ENCODE results near the gene SVIL.
"Not testable (repeated sequence)": the region's sequence is repeated elsewhere in the genome, so short reads cannot be mapped to it uniquely, and the experiment has no call there.

The SVIL gene

GRCh38 chr10:29583674-29584073 is 51.1 kb downstream of the SVIL start:
- H3K27me3 ChIP-seq (ENCODE audit: control insufficient read depth in 2 of 2, insufficient read depth in 2 of 2, low read length in 2 of 2): no peaks in the 10 kb centered on the region
- no peaks in the 10 kb centered on the region for H3K9me3 ChIP-seq (ENCODE audit: control insufficient read depth in 2 of 2, low read length in 2 of 2)
- H3K4me1 ChIP-seq (ENCODE audit: control insufficient read depth in 2 of 2, insufficient read depth in 2 of 2, low read length in 2 of 2): no peaks in the 10 kb centered on the region
- no peak overlapping the region for H3K9ac ChIP-seq (ENCODE audit: low read depth in 1 of 2, low read length in 2 of 2)
- no peak overlapping the region for H3K4me3 ChIP-seq (ENCODE audit: low read length in 2 of 2)
- H3K27ac ChIP-seq (ENCODE audit: low read depth in 2 of 2, low read length in 2 of 2): no peak overlapping the region
- peaks cover 0 to 2% of the 10 kb centered on the region in 2 donors for H3K36me3 ChIP-seq (ENCODE audit: control insufficient read depth in 2 of 2, insufficient read depth in 2 of 2, low read length in 2 of 2)

- H3K9ac ChIP-seq (ENCODE audit: low read depth in 1 of 2, low read length in 2 of 2); H3K27ac ChIP-seq (ENCODE audit: low read depth in 2 of 2, low read length in 2 of 2); H3K27me3 ChIP-seq (ENCODE audit: control insufficient read depth in 2 of 2, insufficient read depth in 2 of 2, low read length in 2 of 2); H3K4me3 ChIP-seq (ENCODE audit: low read length in 2 of 2); H3K4me1 ChIP-seq (ENCODE audit: control insufficient read depth in 2 of 2, insufficient read depth in 2 of 2, low read length in 2 of 2); H3K36me3 ChIP-seq (ENCODE audit: control insufficient read depth in 2 of 2, insufficient read depth in 2 of 2, low read length in 2 of 2); H3K9me3 ChIP-seq (ENCODE audit: control insufficient read depth in 2 of 2, low read length in 2 of 2): not testable (repeated sequence)
Measured at GRCh38 chr10:29582769-29583168, 52.0 kb downstream of the SVIL start.

GRCh38 chr10:29579455-29579970 is 55.3 kb downstream of the SVIL start:
- H3K4me3 ChIP-seq (ENCODE audit: low read length in 2 of 2): no peak overlapping the region
- no peak overlapping the region for H3K27ac ChIP-seq (ENCODE audit: low read depth in 2 of 2, low read length in 2 of 2)
- H3K4me1 ChIP-seq (ENCODE audit: control insufficient read depth in 2 of 2, insufficient read depth in 2 of 2, low read length in 2 of 2): peaks cover 0 to 4% of the 10 kb centered on the region in 2 donors
- H3K9me3 ChIP-seq (ENCODE audit: control insufficient read depth in 2 of 2, low read length in 2 of 2): no peaks in the 10 kb centered on the region
- no peaks in the 10 kb centered on the region for H3K27me3 ChIP-seq (ENCODE audit: control insufficient read depth in 2 of 2, insufficient read depth in 2 of 2, low read length in 2 of 2)
- no peak overlapping the region for H3K9ac ChIP-seq (ENCODE audit: low read depth in 1 of 2, low read length in 2 of 2)
- H3K36me3 ChIP-seq (ENCODE audit: control insufficient read depth in 2 of 2, insufficient read depth in 2 of 2, low read length in 2 of 2): no peaks in the 10 kb centered on the region

- Histone ChIP-seq H3K9ac (ENCODE audit: low read depth in 1 of 2, low read length in 2 of 2) (no peak overlapping the region), H3K4me1 (ENCODE audit: control insufficient read depth in 2 of 2, insufficient read depth in 2 of 2, low read length in 2 of 2) (peaks cover 0 to 4% of the 10 kb centered on the region in 2 donors), H3K4me3 (ENCODE audit: low read length in 2 of 2) (no peak overlapping the region), H3K36me3 (ENCODE audit: control insufficient read depth in 2 of 2, insufficient read depth in 2 of 2, low read length in 2 of 2) (no peaks in the 10 kb centered on the region), H3K9me3 (ENCODE audit: control insufficient read depth in 2 of 2, low read length in 2 of 2) (no peaks in the 10 kb centered on the region), H3K27ac (ENCODE audit: low read depth in 2 of 2, low read length in 2 of 2) (no peak overlapping the region), H3K27me3 (ENCODE audit: control insufficient read depth in 2 of 2, insufficient read depth in 2 of 2, low read length in 2 of 2) (no peaks in the 10 kb centered on the region)
Measured at GRCh38 chr10:29578457-29578856, 56.3 kb downstream of the SVIL start.

- H3K36me3 ChIP-seq (ENCODE audit: control insufficient read depth in 2 of 2, insufficient read depth in 2 of 2, low read length in 2 of 2): no peaks in the 10 kb centered on the region
- no peaks in the 10 kb centered on the region for H3K27me3 ChIP-seq (ENCODE audit: control insufficient read depth in 2 of 2, insufficient read depth in 2 of 2, low read length in 2 of 2)
- no peak overlapping the region for H3K9ac ChIP-seq (ENCODE audit: low read depth in 1 of 2, low read length in 2 of 2)
- H3K27ac ChIP-seq (ENCODE audit: low read depth in 2 of 2, low read length in 2 of 2): no peak overlapping the region
- no peaks in the 10 kb centered on the region for H3K9me3 ChIP-seq (ENCODE audit: control insufficient read depth in 2 of 2, low read length in 2 of 2)
- H3K4me3 ChIP-seq (ENCODE audit: low read length in 2 of 2): no peak overlapping the region
- H3K4me1 ChIP-seq (ENCODE audit: control insufficient read depth in 2 of 2, insufficient read depth in 2 of 2, low read length in 2 of 2): peaks cover 0 to 4% of the 10 kb centered on the region in 2 donors
Measured at GRCh38 chr10:29576681-29577080, 58.1 kb downstream of the SVIL start.

- Histone ChIP-seq H3K4me1 (ENCODE audit: control insufficient read depth in 2 of 2, insufficient read depth in 2 of 2, low read length in 2 of 2) (peaks cover 0 to 4% of the 10 kb centered on the region in 2 donors), H3K9ac (ENCODE audit: low read depth in 1 of 2, low read length in 2 of 2) (no peak overlapping the region), H3K4me3 (ENCODE audit: low read length in 2 of 2) (no peak overlapping the region), H3K9me3 (ENCODE audit: control insufficient read depth in 2 of 2, low read length in 2 of 2) (no peaks in the 10 kb centered on the region), H3K27me3 (ENCODE audit: control insufficient read depth in 2 of 2, insufficient read depth in 2 of 2, low read length in 2 of 2) (no peaks in the 10 kb centered on the region), H3K27ac (ENCODE audit: low read depth in 2 of 2, low read length in 2 of 2) (no peak overlapping the region), H3K36me3 (ENCODE audit: control insufficient read depth in 2 of 2, insufficient read depth in 2 of 2, low read length in 2 of 2) (no peaks in the 10 kb centered on the region)
Measured at GRCh38 chr10:29575098-29575455, 59.7 kb downstream of the SVIL start.

GRCh38 chr10:29574212-29575097 is 60.3 kb downstream of the SVIL start:
- H3K9me3 ChIP-seq (ENCODE audit: control insufficient read depth in 2 of 2, low read length in 2 of 2); H3K27me3 ChIP-seq (ENCODE audit: control insufficient read depth in 2 of 2, insufficient read depth in 2 of 2, low read length in 2 of 2); H3K4me3 ChIP-seq (ENCODE audit: low read length in 2 of 2); H3K9ac ChIP-seq (ENCODE audit: low read depth in 1 of 2, low read length in 2 of 2); H3K27ac ChIP-seq (ENCODE audit: low read depth in 2 of 2, low read length in 2 of 2); H3K4me1 ChIP-seq (ENCODE audit: control insufficient read depth in 2 of 2, insufficient read depth in 2 of 2, low read length in 2 of 2); H3K36me3 ChIP-seq (ENCODE audit: control insufficient read depth in 2 of 2, insufficient read depth in 2 of 2, low read length in 2 of 2): not testable (repeated sequence)

GRCh38 chr10:29570248-29570647 is 64.5 kb downstream of the SVIL start:
- H3K9ac ChIP-seq (ENCODE audit: low read depth in 1 of 2, low read length in 2 of 2); H3K4me1 ChIP-seq (ENCODE audit: control insufficient read depth in 2 of 2, insufficient read depth in 2 of 2, low read length in 2 of 2); H3K4me3 ChIP-seq (ENCODE audit: low read length in 2 of 2); H3K36me3 ChIP-seq (ENCODE audit: control insufficient read depth in 2 of 2, insufficient read depth in 2 of 2, low read length in 2 of 2); H3K27me3 ChIP-seq (ENCODE audit: control insufficient read depth in 2 of 2, insufficient read depth in 2 of 2, low read length in 2 of 2); H3K9me3 ChIP-seq (ENCODE audit: control insufficient read depth in 2 of 2, low read length in 2 of 2); H3K27ac ChIP-seq (ENCODE audit: low read depth in 2 of 2, low read length in 2 of 2): not testable (repeated sequence)

- no peak overlapping the region for H3K4me3 ChIP-seq (ENCODE audit: low read length in 2 of 2)
- no peaks in the 10 kb centered on the region for H3K9me3 ChIP-seq (ENCODE audit: control insufficient read depth in 2 of 2, low read length in 2 of 2)
- peaks cover 0 to 4% of the 10 kb centered on the region in 2 donors for H3K4me1 ChIP-seq (ENCODE audit: control insufficient read depth in 2 of 2, insufficient read depth in 2 of 2, low read length in 2 of 2)
- H3K27ac ChIP-seq (ENCODE audit: low read depth in 2 of 2, low read length in 2 of 2): no peak overlapping the region
- H3K9ac ChIP-seq (ENCODE audit: low read depth in 1 of 2, low read length in 2 of 2): no peak overlapping the region
- H3K36me3 ChIP-seq (ENCODE audit: control insufficient read depth in 2 of 2, insufficient read depth in 2 of 2, low read length in 2 of 2): no peaks in the 10 kb centered on the region
- no peaks in the 10 kb centered on the region for H3K27me3 ChIP-seq (ENCODE audit: control insufficient read depth in 2 of 2, insufficient read depth in 2 of 2, low read length in 2 of 2)
Measured at GRCh38 chr10:29569795-29570194, 65.0 kb downstream of the SVIL start.

- Histone ChIP-seq H3K4me1 (ENCODE audit: control insufficient read depth in 2 of 2, insufficient read depth in 2 of 2, low read length in 2 of 2) (peaks cover 0 to 4% of the 10 kb centered on the region in 2 donors), H3K27me3 (ENCODE audit: control insufficient read depth in 2 of 2, insufficient read depth in 2 of 2, low read length in 2 of 2) (no peaks in the 10 kb centered on the region), H3K36me3 (ENCODE audit: control insufficient read depth in 2 of 2, insufficient read depth in 2 of 2, low read length in 2 of 2) (no peaks in the 10 kb centered on the region), H3K9me3 (ENCODE audit: control insufficient read depth in 2 of 2, low read length in 2 of 2) (no peaks in the 10 kb centered on the region), H3K4me3 (ENCODE audit: low read length in 2 of 2) (no peak overlapping the region), H3K27ac (ENCODE audit: low read depth in 2 of 2, low read length in 2 of 2) (no peak overlapping the region), H3K9ac (ENCODE audit: low read depth in 1 of 2, low read length in 2 of 2) (no peak overlapping the region)
Measured at GRCh38 chr10:29567003-29567402, 67.8 kb downstream of the SVIL start.
